Posterior cingulate gyrus (tissue), 11 donors: ENCODE data around the gene CLDN22.

ENCODE experiments used
- DNase-seq, 10 donors: peaks; one replicate each; pipeline versions ENCODE4 v3.0.0 to v3.0.0-alpha.2; 2020 to 2021; ENCODE audit warnings: mixed read lengths in 3 of 10
- intact Hi-C: fragments of 100-400 bp; cut with DNase I; formaldehyde crosslinking; loops from one replicate; pipeline ENCODE4 v1.15.1; 2023

CLDN22 gene

GRCh38 chr4:183287309-183287659 lies 32.8 kb downstream of the CLDN22 start:
- no peak for DNase-seq
- intact Hi-C loops: no loop called here

DNA sequence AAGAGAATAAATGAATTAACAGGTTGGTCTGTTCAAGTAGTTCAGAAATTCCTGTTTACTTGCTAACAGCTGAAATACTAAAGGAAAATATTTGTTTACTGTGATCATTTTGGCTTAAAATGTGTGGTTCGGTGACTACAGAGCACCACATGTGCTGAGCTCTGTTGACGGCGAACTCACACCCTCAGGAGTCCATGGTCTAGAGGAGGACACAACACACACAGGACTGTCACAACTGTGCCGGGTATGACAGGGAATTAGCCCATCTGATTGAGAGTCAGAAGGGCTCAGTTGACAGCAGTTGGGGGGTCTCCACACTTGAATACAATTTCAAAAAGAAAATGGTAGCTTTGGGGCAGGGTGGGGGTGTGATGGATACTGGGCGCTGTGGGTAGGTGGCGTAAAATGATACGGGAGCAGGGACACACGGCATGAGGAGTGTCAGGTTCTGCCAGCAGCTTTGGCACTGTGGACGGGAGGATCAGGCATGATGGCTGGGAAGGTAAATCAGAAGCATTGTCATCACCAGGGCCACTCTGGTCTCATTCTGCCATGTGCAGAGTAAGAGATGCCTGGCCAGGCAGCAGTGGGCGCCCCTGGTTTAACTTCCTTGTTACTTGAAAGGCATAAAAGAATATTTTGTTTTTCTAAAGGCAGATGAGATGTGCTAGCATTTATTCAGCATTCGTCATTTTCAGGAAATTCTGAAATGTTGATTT lies 33.3 kb downstream of the CLDN22 start:
- no peak for DNase-seq
- intact Hi-C loops: no loop called here

- no peak for DNase-seq
- intact Hi-C loops: no loop called here
Measured at GRCh38 chr4:183285886-183286285, 34.2 kb downstream of the CLDN22 start.

DNA sequence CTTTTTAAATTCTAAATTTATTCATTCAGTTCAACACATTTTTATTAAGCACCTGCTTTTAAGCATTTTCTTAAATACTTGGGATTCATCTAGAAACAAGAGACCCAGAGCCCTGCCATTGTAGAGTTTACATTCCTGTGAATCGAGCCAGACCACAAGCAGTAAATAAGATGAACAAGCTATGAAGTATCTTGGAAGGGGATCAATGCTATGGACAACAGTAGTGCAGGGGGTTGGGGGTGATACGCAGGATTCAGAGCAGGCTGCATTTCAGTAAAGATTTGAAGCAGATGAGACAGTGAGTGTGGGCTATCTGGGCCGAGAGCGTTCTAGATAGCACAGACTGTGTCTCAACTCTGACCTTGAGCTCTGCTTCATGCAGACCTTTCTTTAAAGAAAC lies 35.1 kb downstream of the CLDN22 start:
- DNase-seq: no peak
- intact Hi-C loops: no loop called here

GRCh38 chr4:183284258-183284785 lies 35.8 kb downstream of the CLDN22 start:
- no peak for DNase-seq
- intact Hi-C loops: no loop called here

DNA sequence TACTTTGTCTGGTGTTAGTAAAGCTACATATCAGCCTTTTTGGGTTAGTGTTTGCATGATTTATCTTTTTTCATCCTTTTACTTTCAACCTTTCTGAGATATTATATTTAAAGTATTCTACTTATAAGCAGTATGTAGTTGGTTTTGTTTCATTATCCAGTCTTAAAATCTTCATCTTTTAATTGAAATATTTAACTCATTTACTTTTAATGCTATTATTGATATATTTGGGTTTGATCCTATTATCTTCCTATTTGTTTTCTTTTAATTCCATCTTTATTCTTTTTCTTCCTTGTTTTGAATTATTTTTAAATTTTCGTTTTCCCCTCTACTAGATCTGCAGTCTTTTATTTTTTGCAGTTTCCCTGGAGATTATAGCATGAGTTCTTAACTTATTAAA lies 44.0 kb downstream of the CLDN22 start:
- intact Hi-C loops: no loop called here
- no peak for DNase-seq

- no peak for DNase-seq
- intact Hi-C loops: no loop called here
Measured at GRCh38 chr4:183272384-183272783, 47.7 kb downstream of the CLDN22 start.

- DNase-seq: no peak
- intact Hi-C loops: no loop called here
Measured at GRCh38 chr4:183268556-183268955, 51.5 kb downstream of the CLDN22 start.
